ENCODE data around the gene EXTL1. TPM values are rescaled to one million over a fixed set of nuclear protein-coding genes. Genes with fewer than 3 reads are reported as not detected.

Gene EXTL1
- total RNA-seq, 2 donors from 2014 or later: not detected

DNA sequence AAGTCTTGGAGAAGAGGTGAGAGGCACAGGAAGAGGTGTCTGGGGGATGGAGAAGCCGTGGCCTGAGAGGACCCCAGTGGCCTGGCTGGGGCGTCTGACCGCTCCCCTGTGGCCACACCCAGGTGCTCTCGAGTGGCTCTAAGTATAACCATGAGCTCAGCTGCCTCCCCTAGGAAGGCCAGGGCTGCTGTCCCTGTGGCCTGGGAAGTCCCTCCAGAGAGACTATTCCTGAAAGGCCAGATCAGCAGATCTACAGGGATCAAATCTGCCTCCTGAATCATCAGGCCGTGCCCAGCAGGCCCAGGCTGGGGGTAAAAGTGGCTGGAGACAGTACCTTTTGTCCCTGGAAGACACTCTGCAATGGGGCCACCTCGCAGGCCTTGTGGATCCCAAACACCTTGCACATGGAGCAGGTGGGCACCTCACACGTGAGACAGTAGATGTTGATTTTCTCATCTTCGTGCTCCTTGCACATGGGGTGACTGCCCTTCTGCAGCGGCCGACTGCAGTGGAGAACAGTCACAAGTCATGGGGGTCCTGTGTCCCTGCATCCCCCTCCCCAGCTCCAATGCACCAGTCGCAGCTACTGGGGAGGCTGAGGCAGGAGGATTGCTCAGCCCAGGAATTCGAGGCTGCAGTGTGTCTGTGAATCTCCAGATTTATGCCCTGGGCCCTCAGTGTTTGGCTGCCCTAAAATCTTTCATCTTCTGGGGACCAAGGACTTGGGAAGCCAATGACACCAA lies 39.4 kb downstream of the EXTL1 start:
- H3K36me3 Mint-ChIP-seq (ENCODE audit: insufficient read depth in 2 of 2): no peaks in the 10 kb centered on the region
- ATAC-seq (replicated peaks in 1 of 2): no peak
- DNase-seq: no peak
- peaks cover 19% of the 10 kb centered on the region for H3K27me3 Mint-ChIP-seq (ENCODE audit: low read depth)
- H3K4me3 Mint-ChIP-seq: no peak overlapping the region
- no peaks in the 10 kb centered on the region for H3K9me3 Mint-ChIP-seq
- no peaks in the 10 kb centered on the region for H3K4me1 Mint-ChIP-seq (ENCODE audit: low read depth)
- H3K27ac Mint-ChIP-seq: no peak overlapping the region

DNA sequence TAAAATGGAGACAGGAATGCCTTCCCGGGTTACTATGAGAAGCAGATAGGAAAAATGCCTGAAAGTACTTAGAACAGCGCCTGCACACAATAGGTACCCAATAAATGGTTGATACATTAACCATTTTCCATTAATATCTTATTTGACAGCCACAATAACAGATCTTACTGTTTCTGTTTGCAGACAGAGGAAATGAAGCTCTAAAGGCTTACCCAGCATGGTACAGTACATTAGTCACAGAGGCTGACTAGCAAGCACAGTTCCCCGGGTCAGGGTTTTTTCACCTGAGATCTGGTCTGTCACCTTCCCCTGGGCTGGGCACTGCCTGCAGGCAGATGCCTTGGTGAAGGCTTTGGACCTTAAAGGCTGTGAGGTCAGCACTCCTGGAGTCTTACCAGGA lies 43.0 kb downstream of the EXTL1 start:
- no peak overlapping the region for H3K4me3 Mint-ChIP-seq
- DNase-seq (no peak), ATAC-seq (replicated peaks in 1 of 2) (no peak)
- no peaks in the 10 kb centered on the region for H3K9me3 Mint-ChIP-seq
- H3K4me1 Mint-ChIP-seq (ENCODE audit: low read depth): no peaks in the 10 kb centered on the region
- no peaks in the 10 kb centered on the region for H3K36me3 Mint-ChIP-seq (ENCODE audit: insufficient read depth in 2 of 2)
- H3K27ac Mint-ChIP-seq: no peak overlapping the region
- H3K27me3 Mint-ChIP-seq (ENCODE audit: low read depth): peaks cover 24% of the 10 kb centered on the region

GRCh38 chr1:26066160-26066559 lies 44.6 kb downstream of the EXTL1 start:
- DNase-seq: no peak
- ATAC-seq (replicated peaks in 1 of 2): no peak
- Mint-ChIP-seq H3K9me3 (no peaks in the 10 kb centered on the region), H3K4me3 (no peak overlapping the region), H3K36me3 (ENCODE audit: insufficient read depth in 2 of 2) (no peaks in the 10 kb centered on the region), H3K4me1 (ENCODE audit: low read depth) (no peaks in the 10 kb centered on the region), H3K27ac (no peak overlapping the region), H3K27me3 (ENCODE audit: low read depth) (peaks cover 13% of the 10 kb centered on the region)

- Mint-ChIP-seq H3K27ac (no peak overlapping the region), H3K4me1 (ENCODE audit: low read depth) (no peaks in the 10 kb centered on the region), H3K27me3 (ENCODE audit: low read depth) (peaks cover 14% of the 10 kb centered on the region), H3K36me3 (ENCODE audit: insufficient read depth in 2 of 2) (no peaks in the 10 kb centered on the region), H3K4me3 (no peak overlapping the region), H3K9me3 (no peaks in the 10 kb centered on the region)
- DNase-seq (no peak), ATAC-seq (replicated peaks in 1 of 2) (no peak)
These were observed 45.3 kb downstream of the EXTL1 start for GRCh38 chr1:26066857-26067256.

- Mint-ChIP-seq H3K4me3 (no peak within 1 kb of the TSS), H3K27ac (no peak within 1 kb of the TSS), H3K9me3 (no peaks in the 10 kb centered on the region), H3K27me3 (ENCODE audit: low read depth) (peaks cover 20% of the 10 kb centered on the region), H3K4me1 (ENCODE audit: low read depth) (no peaks in the 10 kb centered on the region), H3K36me3 (ENCODE audit: insufficient read depth in 2 of 2) (no peaks in the 10 kb centered on the region)
- ATAC-seq (replicated peaks in 1 of 2) (no peak), DNase-seq (no peak)
These were observed 45.9 kb downstream of the EXTL1 start, which contains the start of gene TRIM63 for GRCh38 chr1:26067432-26067911. TRIM63 (minus strand) TSS chr1:26067630; CDS start chr1:26067494, 136 bp downstream.

GRCh38 chr1:26069941-26070295 lies 48.3 kb downstream of the EXTL1 start:
- H3K27me3 Mint-ChIP-seq (ENCODE audit: low read depth): peaks cover 24% of the 10 kb centered on the region
- no peaks in the 10 kb centered on the region for H3K9me3 Mint-ChIP-seq
- H3K4me1 Mint-ChIP-seq (ENCODE audit: low read depth): no peaks in the 10 kb centered on the region
- ATAC-seq (replicated peaks in 1 of 2): no peak
- no peak overlapping the region for H3K27ac Mint-ChIP-seq
- no peak for DNase-seq
- H3K4me3 Mint-ChIP-seq: no peak overlapping the region
- H3K36me3 Mint-ChIP-seq (ENCODE audit: insufficient read depth in 2 of 2): no peaks in the 10 kb centered on the region

GRCh38 chr1:26070296-26070962 lies 48.9 kb downstream of the EXTL1 start:
- Mint-ChIP-seq H3K27me3 (ENCODE audit: low read depth) (peaks cover 24% of the 10 kb centered on the region), H3K9me3 (no peaks in the 10 kb centered on the region), H3K36me3 (ENCODE audit: insufficient read depth in 2 of 2) (no peaks in the 10 kb centered on the region), H3K4me1 (ENCODE audit: low read depth) (no peaks in the 10 kb centered on the region), H3K4me3 (no peak overlapping the region), H3K27ac (no peak overlapping the region)
- no peak for DNase-seq
- ATAC-seq (replicated peaks in 1 of 2): no peak

- Mint-ChIP-seq H3K9me3 (no peaks in the 10 kb centered on the region), H3K4me3 (no peak overlapping the region), H3K27ac (no peak overlapping the region), H3K36me3 (ENCODE audit: insufficient read depth in 2 of 2) (no peaks in the 10 kb centered on the region), H3K4me1 (ENCODE audit: low read depth) (no peaks in the 10 kb centered on the region), H3K27me3 (ENCODE audit: low read depth) (peaks cover 24% of the 10 kb centered on the region)
- no peak for ATAC-seq (replicated peaks in 1 of 2)
- DNase-seq: no peak
These were observed 49.4 kb downstream of the EXTL1 start for GRCh38 chr1:26070963-26071342.

GRCh38 chr1:26072305-26072704 lies 50.7 kb downstream of the EXTL1 start:
- H3K36me3 Mint-ChIP-seq (ENCODE audit: insufficient read depth in 2 of 2): no peaks in the 10 kb centered on the region
- H3K4me1 Mint-ChIP-seq (ENCODE audit: low read depth): no peaks in the 10 kb centered on the region
- H3K27me3 Mint-ChIP-seq (ENCODE audit: low read depth): peaks cover 24% of the 10 kb centered on the region
- H3K9me3 Mint-ChIP-seq: no peaks in the 10 kb centered on the region
- ATAC-seq (replicated peaks in 1 of 2) (no peak), DNase-seq (no peak)
- no peak overlapping the region for H3K27ac Mint-ChIP-seq
- no peak overlapping the region for H3K4me3 Mint-ChIP-seq

DNA sequence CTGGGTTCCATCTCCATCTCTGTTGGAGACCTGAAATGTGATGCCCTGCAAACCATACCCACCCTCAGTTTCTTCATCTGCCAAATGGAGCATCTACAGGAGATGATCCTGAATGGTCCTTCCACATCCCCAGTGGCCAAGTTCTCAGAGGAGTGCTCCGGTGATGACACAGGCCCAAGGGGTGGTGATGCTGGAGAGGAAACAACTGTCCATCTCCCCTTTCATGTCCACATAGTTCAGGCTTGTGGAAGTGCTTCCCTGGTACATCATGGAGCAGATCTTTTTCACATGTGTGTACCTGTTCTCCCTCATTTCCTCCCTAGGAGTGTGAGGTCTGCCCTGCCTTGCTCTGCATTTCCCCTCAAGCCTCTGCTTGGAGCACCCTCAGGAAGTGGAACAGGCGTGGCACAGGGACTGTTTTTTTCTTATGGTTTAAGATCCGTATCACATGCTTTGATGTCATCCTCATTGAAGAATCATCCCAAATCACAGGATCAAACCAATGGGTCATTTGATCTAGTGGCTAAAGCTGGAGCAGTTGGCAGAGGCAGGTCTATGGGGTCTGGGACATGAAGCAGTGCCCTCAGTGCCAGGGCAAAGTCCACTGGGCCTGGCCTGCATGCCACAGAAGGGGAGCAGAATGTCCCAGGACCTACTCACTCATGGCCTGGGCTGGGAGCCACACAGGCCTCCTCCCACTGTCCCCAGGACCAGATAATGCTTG lies 54.0 kb downstream of the EXTL1 start:
- Mint-ChIP-seq H3K27me3 (ENCODE audit: low read depth) (peaks cover 11% of the 10 kb centered on the region), H3K4me1 (ENCODE audit: low read depth) (no peaks in the 10 kb centered on the region), H3K4me3 (no peak overlapping the region), H3K36me3 (ENCODE audit: insufficient read depth in 2 of 2) (no peaks in the 10 kb centered on the region), H3K27ac (no peak overlapping the region), H3K9me3 (no peaks in the 10 kb centered on the region)
- no peak for ATAC-seq (replicated peaks in 1 of 2)
- no peak for DNase-seq

GRCh38 chr1:26077524-26077923 lies 55.9 kb downstream of the EXTL1 start:
- Mint-ChIP-seq H3K27ac (no peak overlapping the region), H3K9me3 (no peaks in the 10 kb centered on the region), H3K36me3 (ENCODE audit: insufficient read depth in 2 of 2) (no peaks in the 10 kb centered on the region), H3K4me3 (no peak overlapping the region), H3K4me1 (ENCODE audit: low read depth) (no peaks in the 10 kb centered on the region), H3K27me3 (ENCODE audit: low read depth) (peaks cover 4% of the 10 kb centered on the region)
- DNase-seq: no peak
- ATAC-seq (replicated peaks in 1 of 2): no peak

DNA sequence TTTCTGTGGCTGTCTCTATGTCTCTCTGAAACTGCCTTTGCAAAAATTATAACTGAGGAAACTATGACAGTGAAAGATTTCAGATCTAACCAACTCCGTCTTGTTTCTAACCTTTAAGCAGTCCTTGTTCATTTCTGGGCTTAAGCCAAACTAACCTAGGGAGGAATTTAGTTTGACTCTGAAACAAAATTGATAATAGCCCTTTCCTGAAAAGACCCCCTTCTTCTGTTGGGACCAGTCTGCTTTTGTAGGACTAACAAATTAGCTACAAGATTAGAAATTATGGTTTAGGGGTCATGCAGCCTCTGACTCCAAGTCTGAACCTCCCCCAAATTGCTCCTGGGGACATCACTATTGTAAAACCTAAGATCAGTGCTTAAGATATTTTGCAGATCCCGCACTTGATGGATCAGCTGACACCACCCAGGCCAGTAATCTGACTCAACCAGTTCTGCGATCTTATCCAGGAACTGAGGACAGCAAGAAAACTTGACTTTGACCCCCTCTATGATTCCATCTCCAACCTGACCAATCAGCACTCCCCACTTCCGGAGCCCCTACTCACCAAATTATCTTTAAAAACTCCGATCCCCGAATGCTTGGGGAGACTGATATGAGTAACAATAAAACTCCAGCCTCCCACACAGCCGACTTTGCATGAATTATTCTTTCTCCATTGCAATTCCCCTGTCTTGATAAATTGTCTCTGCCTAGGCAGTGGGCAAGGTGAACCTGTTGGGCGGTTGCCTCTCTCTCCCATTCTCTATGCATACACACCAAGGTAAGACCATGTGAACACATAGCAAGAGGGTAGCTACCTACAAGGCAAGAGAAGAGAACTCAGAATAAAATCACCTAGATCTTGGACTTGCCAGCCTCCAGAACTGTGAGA lies 57.0 kb downstream of the EXTL1 start:
- ATAC-seq (replicated peaks in 1 of 2) (no peak), DNase-seq (no peak)
- Mint-ChIP-seq H3K4me3 (no peak overlapping the region), H3K27me3 (ENCODE audit: low read depth) (no peaks in the 10 kb centered on the region), H3K27ac (no peak overlapping the region), H3K36me3 (ENCODE audit: insufficient read depth in 2 of 2) (no peaks in the 10 kb centered on the region), H3K9me3 (no peaks in the 10 kb centered on the region), H3K4me1 (ENCODE audit: low read depth) (no peaks in the 10 kb centered on the region)

DNA sequence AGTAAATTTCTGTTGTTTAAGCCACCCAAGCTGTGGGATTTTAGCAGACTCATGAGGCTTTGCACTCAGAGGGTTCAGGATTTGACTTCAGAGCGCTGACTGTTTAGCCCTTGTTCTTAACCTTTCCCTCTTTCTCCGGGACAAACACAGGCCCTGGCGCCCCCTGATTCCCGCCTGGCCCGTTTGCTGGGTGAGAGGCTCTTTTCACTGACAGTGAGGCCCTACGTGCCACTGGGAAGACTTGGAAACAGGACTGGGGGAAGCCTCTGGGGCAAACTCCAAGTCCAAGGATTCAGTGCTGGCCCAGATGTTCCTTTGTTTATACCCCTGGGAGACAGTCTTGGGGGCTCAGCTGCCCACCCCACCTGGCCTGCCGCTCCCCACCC lies 57.6 kb downstream of the EXTL1 start:
- ATAC-seq (replicated peaks in 1 of 2): no peak
- peaks cover 4% of the 10 kb centered on the region for H3K27me3 Mint-ChIP-seq (ENCODE audit: low read depth)
- DNase-seq: no peak
- no peak overlapping the region for H3K27ac Mint-ChIP-seq
- H3K4me3 Mint-ChIP-seq: no peak overlapping the region
- H3K9me3 Mint-ChIP-seq: no peaks in the 10 kb centered on the region
- H3K36me3 Mint-ChIP-seq (ENCODE audit: insufficient read depth in 2 of 2): no peaks in the 10 kb centered on the region
- no peaks in the 10 kb centered on the region for H3K4me1 Mint-ChIP-seq (ENCODE audit: low read depth)

Measured in activated T-cell treated with anti-CD3 and anti-CD28 coated beads, Interleukin-2, amount 50 U/mL, for 72 hours (primary cell).